HG03342 (cell line): ENCODE results near the gene LRP6.

Experiments
- ATAC-seq: cut with Tn5 transposase; IDR thresholded peaks from one replicate; pipeline ENCODE4 v1.9.1; 2021; ENCODE audit warnings: mild to moderate bottlenecking, moderate library complexity; ENCODE audit not compliant: unreplicated experiment

LRP6 gene

GRCh38 chr12:12216349-12217017 is 50.4 kb downstream of the LRP6 start:
- no peak for ATAC-seq

- no peak for ATAC-seq
These were observed 52.2 kb downstream of the LRP6 start for GRCh38 chr12:12214635-12215131.

GRCh38 chr12:12214201-12214600 is 52.6 kb downstream of the LRP6 start:
- no peak for ATAC-seq

- no peak for ATAC-seq
These were observed 54.1 kb downstream of the LRP6 start for GRCh38 chr12:12212769-12213168.

- no peak for ATAC-seq
These were observed 55.9 kb downstream of the LRP6 start for GRCh38 chr12:12210983-12211382.

- no peak for ATAC-seq
These were observed 56.4 kb downstream of the LRP6 start for GRCh38 chr12:12210416-12210815.

- ATAC-seq = no peak
These were observed 57.2 kb downstream of the LRP6 start for GRCh38 chr12:12209675-12210074.

GRCh38 chr12:12209043-12209442 is 57.8 kb downstream of the LRP6 start:
- ATAC-seq = no peak

GRCh38 chr12:12207746-12208145 is 59.1 kb downstream of the LRP6 start:
- ATAC-seq = no peak

GRCh38 chr12:12206776-12207388 is 60.0 kb downstream of the LRP6 start:
- no peak for ATAC-seq

GRCh38 chr12:12202747-12203146 is 64.1 kb downstream of the LRP6 start:
- no peak for ATAC-seq

- ATAC-seq = no peak
These were observed 64.7 kb downstream of the LRP6 start for GRCh38 chr12:12202105-12202504.

- ATAC-seq = no peak
These were observed 65.5 kb downstream of the LRP6 start for GRCh38 chr12:12201274-12201758.

GRCh38 chr12:12200363-12200762 is 66.5 kb downstream of the LRP6 start:
- no peak for ATAC-seq

- ATAC-seq = no peak
These were observed 68.7 kb downstream of the LRP6 start for GRCh38 chr12:12198124-12198523.

GRCh38 chr12:12197128-12197527 is 69.7 kb downstream of the LRP6 start:
- no peak for ATAC-seq

- no peak for ATAC-seq
These were observed 71.3 kb downstream of the LRP6 start for GRCh38 chr12:12195516-12195915.

GRCh38 chr12:12195081-12195480 is 71.8 kb downstream of the LRP6 start:
- no peak for ATAC-seq

- no peak for ATAC-seq
These were observed 72.6 kb downstream of the LRP6 start for GRCh38 chr12:12194206-12194605.

GRCh38 chr12:12191008-12191407 is 75.8 kb downstream of the LRP6 start:
- ATAC-seq = no peak

- ATAC-seq = no peak
These were observed 76.6 kb downstream of the LRP6 start for GRCh38 chr12:12190087-12190809.

GRCh38 chr12:12185414-12185813 is 81.4 kb downstream of the LRP6 start:
- ATAC-seq = no peak
